Naive thymus-derived CD4-positive, alpha-beta T cell (primary cell): ENCODE results near the gene TTC21A. TPM values are rescaled to one million over a fixed set of nuclear protein-coding genes. Genes with fewer than 3 reads are reported as not detected.

ENCODE experiments used
- ATAC-seq: fragments of 150-1000 bp; cut with Tn5 transposase; 2 replicates; pipeline ENCODE4 v1.10.0; 2021; ENCODE audit warnings: mild to moderate bottlenecking, moderate library complexity
- CTCF ChIA-PET: fragments of 350-600 bp; sonication (Branson Sonifier 250); formaldehyde crosslinking; loops from one replicate; lab custom pipeline; 2021; ENCODE audit warnings: antibody characterized with exemption; lab: Charles Lee
- POLR2A ChIA-PET: fragments of 350-600 bp; sonication (Branson Sonifier 250); formaldehyde crosslinking; loops from one replicate; lab custom pipeline; 2021; ENCODE audit warnings: antibody characterized with exemption, inconsistent platforms; lab: Charles Lee
- DNase-seq, 9 donors: peaks; one replicate each; pipeline versions ENCODE4 v3.0.0 to v3.0.0-alpha.2; 2020 to 2022; ENCODE audit warnings: mixed read lengths in 1 of 9
- H3K27ac ChIP-seq: one replicate; pipeline ENCODE4 v1.7.0; 2013; ENCODE audit warnings: mild to moderate bottlenecking, low read depth, low read length, moderate library complexity
- H3K27me3 ChIP-seq, 2 donors: one replicate each; pipeline ENCODE4 v1.7.0; 2013; ENCODE audit warnings: low read length in 2 of 2, mild to moderate bottlenecking in 2 of 2, moderate library complexity in 2 of 2; ENCODE audit not compliant: control insufficient read depth in 2 of 2, insufficient read depth in 2 of 2
- H3K36me3 ChIP-seq, 3 experiments: 1 replicate in 2 of 3; 2 replicates in 1 of 3; pipeline ENCODE4 v1.7.0; 2013; ENCODE audit warnings: low read length in 3 of 3, mild to moderate bottlenecking in 3 of 3, moderate library complexity in 1 of 3; ENCODE audit not compliant: insufficient read depth in 3 of 3, control insufficient read depth in 2 of 3
- H3K4me1 ChIP-seq, 2 donors: one replicate each; pipeline ENCODE4 v1.7.0; 2013; ENCODE audit warnings: low read length in 2 of 2, mild to moderate bottlenecking in 2 of 2, moderate library complexity in 1 of 2; ENCODE audit not compliant: control insufficient read depth in 2 of 2, insufficient read depth in 2 of 2
- H3K4me3 ChIP-seq: 2 replicates; pipeline ENCODE4 v1.7.0; 2013; ENCODE audit warnings: mild to moderate bottlenecking, low read length
- H3K9me3 ChIP-seq, 3 experiments: 1 replicate in 2 of 3; 2 replicates in 1 of 3; pipeline ENCODE4 v1.7.0; 2013; ENCODE audit warnings: low read length in 3 of 3; ENCODE audit not compliant: control insufficient read depth in 2 of 3
- H3K27ac Mint-ChIP-seq, 9 donors: one replicate each; pipeline ENCODE4 v1.8.0; 2020 to 2022; ENCODE audit warnings: mixed read lengths in 9 of 9, mild to moderate bottlenecking in 8 of 9, moderate library complexity in 5 of 9, inconsistent platforms in 2 of 9
- H3K27me3 Mint-ChIP-seq, 5 donors: one replicate each; pipeline ENCODE4 v1.8.0; 2021 to 2022; ENCODE audit warnings: mixed read lengths in 5 of 5, mild to moderate bottlenecking in 1 of 5
- H3K36me3 Mint-ChIP-seq, 5 donors: one replicate each; pipeline ENCODE4 v1.8.0; 2020 to 2022; ENCODE audit warnings: mixed read lengths in 5 of 5, mild to moderate bottlenecking in 3 of 5, inconsistent platforms in 1 of 5
- H3K4me1 Mint-ChIP-seq, 7 donors: one replicate each; pipeline ENCODE4 v1.8.0; 2020 to 2022; ENCODE audit warnings: mixed read lengths in 7 of 7, mild to moderate bottlenecking in 3 of 7, inconsistent platforms in 1 of 7
- H3K4me3 Mint-ChIP-seq, 10 donors: one replicate each; pipeline ENCODE4 v1.8.0; 2020 to 2022; ENCODE audit warnings: mild to moderate bottlenecking in 10 of 10, mixed read lengths in 10 of 10, moderate library complexity in 6 of 10, inconsistent platforms in 2 of 10
- H3K9me3 Mint-ChIP-seq, 11 donors: one replicate each; pipeline ENCODE4 v1.8.0; 2020 to 2022; ENCODE audit warnings: mixed read lengths in 11 of 11, mild to moderate bottlenecking in 4 of 11, inconsistent platforms in 1 of 11, moderate library complexity in 1 of 11
- intact Hi-C, 2 donors: fragments of 100-400 bp; cut with micrococcal nuclease; formaldehyde crosslinking; loops; one replicate each; pipeline ENCODE4 v1.15.1; 2023
- polyA plus RNA-seq, 2 donors: library from polyadenylated mRNA; unstranded; fragments of 300-500 nt; fragmentation: Illumina TruSeq; gene quantifications; one replicate each; pipeline ENCODE4 v1.2.3, GENCODE V29; 2021
- total RNA-seq, 6 experiments: library from RNA in 5 of 6; stranded (reverse) in 5 of 6; gene quantifications; 1 replicate in 5 of 6; 2 replicates in 1 of 6; pipeline ENCODE4 v1.2.3 and lab custom pipeline; 2021 to 2026

The TTC21A gene
- total and polyA plus RNA-seq, 7 experiments from 2014 or later, result 0.37 to 9.7 (median 4.8) TPM

DNA sequence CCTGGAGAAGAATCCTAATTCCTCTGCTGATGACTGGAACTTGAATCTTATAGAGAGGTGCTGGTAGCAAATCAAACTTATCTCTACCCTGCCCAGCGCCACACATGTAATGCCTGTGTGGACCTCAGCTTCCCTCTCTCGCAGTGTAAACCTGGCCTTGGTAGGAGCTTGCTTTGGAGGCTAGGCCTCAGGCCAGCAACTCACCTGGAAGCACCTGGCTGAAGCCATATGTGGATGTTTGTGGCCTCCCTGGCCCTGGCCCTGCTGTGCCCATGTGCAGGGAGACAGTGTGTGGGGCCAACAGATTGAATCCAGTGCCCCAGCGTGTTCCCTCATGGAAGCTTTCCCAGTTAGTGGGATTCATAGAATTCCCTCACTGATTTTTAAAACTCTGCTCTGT, 8.4 kb downstream of the TTC21A start:
- Mint-ChIP-seq H3K4me1 (no peaks in the 10 kb centered on the region), H3K4me3 (no peak overlapping the region), H3K27ac (no peak overlapping the region), H3K9me3 (no peaks in the 10 kb centered on the region), H3K36me3 (peaks cover 0 to 7% (median 1%) of the 10 kb centered on the region in 5 donors), H3K27me3 (no peaks in the 10 kb centered on the region)
- POLR2A ChIA-PET, result interaction anchor here (0.6 kb wide), 2 partner anchors 15 to 40 kb away, joined by 3 read pairs; no protein-coding TSS in a partner anchor
- no peak overlapping the region for H3K4me3 ChIP-seq
- intact Hi-C loops, result no loop called here
- no peaks in the 10 kb centered on the region for H3K4me1 ChIP-seq
- no peaks in the 10 kb centered on the region for H3K27me3 ChIP-seq
- CTCF ChIA-PET, result interaction anchor here (1.0 kb wide), 2 partner anchors 11 to 12 kb away, joined by 3 read pairs; no protein-coding TSS in a partner anchor
- H3K36me3 ChIP-seq, result no peaks in the 10 kb centered on the region
- no peaks in the 10 kb centered on the region for H3K9me3 ChIP-seq
- ATAC-seq (no peak), DNase-seq (no peak)
- no peak overlapping the region for H3K27ac ChIP-seq

DNA sequence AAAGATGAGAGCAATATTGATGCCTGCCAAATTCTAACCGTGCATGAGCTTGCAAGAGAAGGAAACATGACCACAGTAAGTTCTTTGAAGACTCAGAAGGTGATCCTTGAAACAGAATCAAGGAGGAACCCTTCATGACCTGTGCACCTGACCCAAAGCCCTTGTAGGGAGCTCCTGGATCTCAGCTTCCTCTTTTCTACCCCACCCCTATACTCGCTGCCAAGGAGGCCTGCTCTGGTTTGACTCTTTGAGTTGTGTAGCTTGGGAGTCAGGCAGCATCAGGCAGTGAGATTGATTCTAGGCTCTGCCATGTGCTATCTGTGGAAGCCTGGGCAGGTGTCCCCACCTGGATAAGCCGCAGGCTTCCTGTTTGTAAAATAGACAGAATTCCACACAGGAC, 10.6 kb downstream of the TTC21A start:
- Histone ChIP-seq H3K27me3 (no peaks in the 10 kb centered on the region), H3K9me3 (no peaks in the 10 kb centered on the region), H3K27ac (no peak overlapping the region), H3K36me3 (no peaks in the 10 kb centered on the region), H3K4me3 (no peak overlapping the region), H3K4me1 (no peaks in the 10 kb centered on the region)
- Mint-ChIP-seq H3K27ac (no peak overlapping the region), H3K9me3 (no peaks in the 10 kb centered on the region), H3K4me3 (no peak overlapping the region), H3K4me1 (no peaks in the 10 kb centered on the region), H3K27me3 (peaks cover 0 to 9% (median 0%) of the 10 kb centered on the region in 5 donors), H3K36me3 (peaks cover 0 to 7% (median 1%) of the 10 kb centered on the region in 5 donors)
- intact Hi-C loops, result no loop called here
- DNase-seq (no peak), ATAC-seq (no peak)
- ChIA-PET POLR2A (no interaction called here), CTCF (interaction anchor here (1.2 kb wide), 1 partner anchor 11 kb away, joined by 5 read pairs; no protein-coding TSS in a partner anchor)

DNA sequence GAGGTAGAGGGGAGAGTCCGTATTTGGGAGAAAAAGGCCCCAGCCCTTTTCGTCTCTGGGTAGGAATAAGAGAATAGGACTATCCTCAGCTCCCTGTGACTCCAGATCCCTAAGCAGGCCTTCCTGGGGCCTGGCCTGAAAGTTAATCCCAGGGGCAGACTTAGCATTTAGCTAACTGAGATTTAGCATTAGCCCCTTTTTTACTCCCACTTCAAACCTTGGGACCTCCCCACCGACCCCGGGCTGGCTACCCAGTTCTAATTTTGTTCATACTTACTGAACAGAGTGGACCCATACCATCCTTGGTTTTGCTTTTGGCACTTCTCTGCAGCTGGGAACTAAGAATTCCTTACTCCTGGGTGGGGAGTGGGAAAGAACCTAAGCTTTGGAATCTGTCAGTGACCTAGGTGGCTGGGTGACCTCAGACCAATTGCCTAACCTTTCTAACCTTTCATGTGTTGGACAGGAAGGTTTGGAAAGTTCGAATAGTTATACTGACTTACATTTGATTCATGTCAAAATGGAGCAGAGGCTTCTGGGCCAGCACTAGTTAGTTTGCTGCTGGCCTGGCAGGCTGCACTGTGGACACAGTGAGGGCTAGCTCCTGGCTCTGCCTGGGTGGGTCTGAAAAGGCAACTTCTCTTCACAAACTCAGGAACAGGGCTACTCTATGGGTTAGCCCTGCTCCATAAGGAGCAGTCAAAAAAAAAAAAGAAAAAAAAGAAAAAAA, 11.6 kb downstream of the TTC21A start:
- Histone ChIP-seq H3K9me3 (no peaks in the 10 kb centered on the region), H3K36me3 (no peaks in the 10 kb centered on the region), H3K27ac (no peak overlapping the region), H3K4me3 (no peak overlapping the region), H3K4me1 (no peaks in the 10 kb centered on the region), H3K27me3 (no peaks in the 10 kb centered on the region)
- H3K27ac Mint-ChIP-seq, result no peak overlapping the region
- H3K36me3 Mint-ChIP-seq, result peaks cover 0 to 7% (median 1%) of the 10 kb centered on the region in 5 donors
- POLR2A ChIA-PET, result no interaction called here
- intact Hi-C loops, result no loop called here
- no peak overlapping the region for H3K4me3 Mint-ChIP-seq
- H3K27me3 Mint-ChIP-seq, result peaks cover 0 to 10% (median 0%) of the 10 kb centered on the region in 5 donors
- H3K9me3 Mint-ChIP-seq, result no peaks in the 10 kb centered on the region
- DNase-seq (no peak), ATAC-seq (no peak)
- H3K4me1 Mint-ChIP-seq, result no peaks in the 10 kb centered on the region
- CTCF ChIA-PET, result interaction anchor here (0.6 to 10.3 kb wide), 3 partner anchors 10 to 170 kb away, joined by 3 to 191 read pairs (median 3); no protein-coding TSS in a partner anchor

DNA sequence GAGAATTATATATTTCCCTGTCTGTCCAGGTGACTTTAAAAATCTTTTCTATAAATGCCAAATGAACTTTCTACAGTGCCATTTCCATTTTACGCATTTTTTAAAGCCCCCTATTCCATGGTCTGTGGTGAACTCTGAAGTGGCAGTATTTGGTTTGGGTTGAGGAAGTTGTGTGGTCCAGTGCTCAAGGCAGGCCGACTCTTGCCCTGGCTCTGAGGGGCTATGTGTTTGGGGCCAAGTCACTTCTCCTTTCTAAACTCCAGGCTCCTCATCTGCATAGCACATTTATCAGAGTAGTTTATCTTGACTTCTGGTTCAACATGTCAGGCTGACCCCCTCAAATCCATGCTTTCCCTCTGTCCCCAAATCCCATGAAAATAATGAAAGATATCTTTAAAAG, 14.1 kb downstream of the TTC21A start:
- POLR2A ChIA-PET, result interaction anchor here (1.5 kb wide), 1 partner anchor 27 kb away, joined by 3 read pairs; no protein-coding TSS in a partner anchor
- CTCF ChIA-PET, result interaction anchor here (10.3 kb wide), 1 partner anchor 168 kb away, joined by 191 read pairs; no protein-coding TSS in a partner anchor
- H3K27ac ChIP-seq, result no peak overlapping the region
- Mint-ChIP-seq H3K4me3 (no peak overlapping the region), H3K9me3 (no peaks in the 10 kb centered on the region), H3K36me3 (peaks cover 0 to 7% (median 1%) of the 10 kb centered on the region in 5 donors), H3K27me3 (peaks cover 0 to 10% (median 0%) of the 10 kb centered on the region in 5 donors), H3K4me1 (peaks cover 3 to 4% (median 3%) of the 10 kb centered on the region in 7 donors), H3K27ac (no peak overlapping the region)
- intact Hi-C loops, result no loop called here
- H3K4me1 ChIP-seq, result no peaks in the 10 kb centered on the region
- ATAC-seq (no peak), DNase-seq (no peak)
- H3K27me3 ChIP-seq, result no peaks in the 10 kb centered on the region
- H3K4me3 ChIP-seq, result no peak overlapping the region
- H3K36me3 ChIP-seq, result no peaks in the 10 kb centered on the region
- H3K9me3 ChIP-seq, result no peaks in the 10 kb centered on the region

DNA sequence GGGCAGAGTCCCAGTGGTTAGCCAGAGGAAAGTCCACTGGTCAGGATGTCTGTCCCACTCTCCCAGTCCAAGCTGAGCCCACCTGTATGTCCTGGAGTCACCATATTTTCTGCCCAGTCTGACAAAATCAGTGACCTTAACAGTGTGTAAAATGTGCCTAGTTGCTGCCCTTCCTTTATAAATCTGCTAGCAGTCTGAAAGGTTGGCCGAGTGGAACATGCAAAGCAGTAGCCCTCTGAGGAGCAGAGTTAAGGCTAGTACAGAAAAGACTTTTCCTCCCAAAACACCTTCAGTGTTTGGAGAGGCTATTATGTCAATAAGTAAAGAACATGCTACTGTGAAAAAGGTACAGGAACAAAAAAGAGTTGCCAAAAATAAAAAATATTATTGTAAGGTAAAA, 15.3 kb downstream of the TTC21A start:
- intact Hi-C loops, result no loop called here
- H3K36me3 ChIP-seq, result no peaks in the 10 kb centered on the region
- H3K9me3 Mint-ChIP-seq, result no peaks in the 10 kb centered on the region
- no peak for ATAC-seq
- H3K27ac ChIP-seq, result no peak overlapping the region
- H3K27me3 ChIP-seq, result no peaks in the 10 kb centered on the region
- H3K4me3 ChIP-seq, result no peak overlapping the region
- no peaks in the 10 kb centered on the region for H3K9me3 ChIP-seq
- peaks cover 12 to 16% (median 15%) of the 10 kb centered on the region in 7 donors for H3K4me1 Mint-ChIP-seq
- H3K4me1 ChIP-seq, result peaks cover 6 to 7% of the 10 kb centered on the region in 2 donors
- H3K27ac Mint-ChIP-seq, result no peak overlapping the region
- H3K4me3 Mint-ChIP-seq, result no peak overlapping the region
- H3K36me3 Mint-ChIP-seq, result peaks cover 0 to 7% (median 0%) of the 10 kb centered on the region in 5 donors
- peaks cover 0 to 10% (median 0%) of the 10 kb centered on the region in 5 donors for H3K27me3 Mint-ChIP-seq
- POLR2A ChIA-PET, result no interaction called here
- DNase-seq, result no peak
- CTCF ChIA-PET, result interaction anchor here (0.6 to 10.3 kb wide), 2 partner anchors 135 to 167 kb away, joined by 3 to 191 read pairs; no protein-coding TSS in a partner anchor

DNA sequence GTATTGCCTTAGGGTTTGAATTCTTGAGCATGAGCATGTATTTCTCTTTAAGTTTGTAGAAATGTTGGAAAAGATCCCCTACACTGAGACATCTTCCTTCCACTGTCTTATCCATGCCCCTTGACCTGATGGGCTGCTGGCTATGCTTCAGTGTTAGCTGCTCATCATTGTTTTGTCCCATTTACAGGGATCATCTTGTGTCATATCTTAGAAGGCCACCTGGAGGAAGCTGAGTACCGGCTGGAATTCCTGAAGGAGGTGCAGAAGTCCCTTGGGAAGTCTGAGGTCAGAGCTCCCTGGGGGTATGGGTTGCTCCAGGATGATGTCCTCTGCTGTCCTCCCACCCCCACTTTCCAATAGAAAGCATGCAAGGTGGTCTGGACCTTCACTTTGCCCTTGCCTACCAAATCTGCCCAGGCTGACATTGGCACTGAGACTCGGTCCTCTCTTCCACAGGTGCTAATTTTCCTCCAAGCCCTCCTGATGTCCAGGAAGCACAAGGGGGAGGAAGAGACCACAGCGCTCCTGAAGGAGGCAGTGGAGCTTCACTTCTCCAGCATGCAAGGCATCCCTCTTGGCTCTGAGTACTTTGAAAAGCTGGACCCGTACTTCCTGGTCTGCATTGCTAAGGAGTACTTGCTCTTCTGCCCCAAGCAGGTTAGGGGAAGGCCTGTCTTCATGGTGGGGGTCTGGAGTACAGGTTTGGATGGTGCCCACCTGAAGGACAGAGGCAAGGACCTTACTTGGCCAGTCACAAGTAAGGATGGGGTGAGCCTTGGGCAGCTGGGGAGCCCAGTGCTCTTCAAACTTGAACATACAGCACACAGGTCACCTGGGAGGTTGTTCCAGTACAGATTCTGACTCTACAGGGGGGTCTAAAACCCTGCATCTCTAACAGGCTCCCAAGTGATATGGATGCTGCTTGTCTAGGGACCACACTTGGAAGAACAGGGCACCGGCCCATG, 17.7 kb downstream of the TTC21A start:
- H3K27ac ChIP-seq, result no peak overlapping the region
- H3K27me3 ChIP-seq, result no peaks in the 10 kb centered on the region
- ChIA-PET POLR2A (no interaction called here), CTCF (interaction anchor here (0.7 to 10.3 kb wide), 5 partner anchors 17 to 170 kb away, joined by 3 to 191 read pairs (median 5); no protein-coding TSS in a partner anchor)
- H3K9me3 ChIP-seq, result no peaks in the 10 kb centered on the region
- ATAC-seq (no peak), DNase-seq (no peak)
- Mint-ChIP-seq H3K4me3 (no peak overlapping the region), H3K9me3 (no peaks in the 10 kb centered on the region), H3K27ac (no peak overlapping the region), H3K36me3 (peaks cover 0 to 3% (median 0%) of the 10 kb centered on the region in 5 donors), H3K27me3 (peaks cover 0 to 10% (median 0%) of the 10 kb centered on the region in 5 donors), H3K4me1 (peaks cover 15 to 28% (median 24%) of the 10 kb centered on the region in 7 donors)
- peaks cover 12 to 14% of the 10 kb centered on the region in 2 donors for H3K4me1 ChIP-seq
- intact Hi-C loops, result loop anchor here (2.0 to 5.0 kb wide), 2 partner anchors 16 to 82 kb away; no protein-coding TSS in a partner anchor
- H3K4me3 ChIP-seq, result no peak overlapping the region
- H3K36me3 ChIP-seq, result no peaks in the 10 kb centered on the region
